Fibroblast of lung (primary cell): ENCODE measurements around the gene TUFT1. TPM values are rescaled to one million over a fixed set of nuclear protein-coding genes. Genes with fewer than 3 reads are reported as not detected.
"Not testable (repeated sequence)": the region's sequence is repeated elsewhere in the genome, so short reads cannot be mapped to it uniquely, and the experiment has no call there.

ENCODE experiments used
- DNase-seq, 2 donors: peaks; one replicate each; pipeline versions ENCODE4 v3.0.0 to v3.0.0-alpha.2; 2010; ENCODE audit warnings: low read depth in 2 of 2
- H2AFZ ChIP-seq: 2 replicates; pipeline ENCODE4 v1.5.1; 2012; ENCODE audit warnings: low read length, control low read depth, inconsistent platforms
- H3K27ac ChIP-seq: 2 replicates; pipeline ENCODE4 v1.5.1; 2011; ENCODE audit warnings: low read length, control low read depth; ENCODE audit not compliant: insufficient read depth
- H3K27me3 ChIP-seq: 2 replicates; pipeline ENCODE4 v1.5.1; 2011; ENCODE audit warnings: mild to moderate bottlenecking, low read length; ENCODE audit not compliant: control insufficient read depth, insufficient read depth
- H3K36me3 ChIP-seq: 2 replicates; pipeline ENCODE4 v1.5.1; 2011; ENCODE audit warnings: low read length; ENCODE audit not compliant: control insufficient read depth, insufficient read depth
- H3K4me1 ChIP-seq: 2 replicates; pipeline ENCODE4 v1.5.1; 2011; ENCODE audit warnings: low read length; ENCODE audit not compliant: control insufficient read depth, insufficient read depth; ENCODE audit errors: extremely low read depth
- H3K4me2 ChIP-seq: 2 replicates; pipeline ENCODE4 v1.5.1; 2011; ENCODE audit warnings: low read length, control low read depth; ENCODE audit not compliant: insufficient read depth; ENCODE audit errors: extremely low read depth
- H3K4me3 ChIP-seq, 4 experiments: fragments of 200-600 bp in 1 of 4; sonication (generic) in 1 of 4; replicated peaks in 1 of 4; 2 replicates each; pipeline ENCODE4 v1.5.1; 2011 to 2016; ENCODE audit warnings: low read length in 4 of 4, low read depth in 3 of 4, mild to moderate bottlenecking in 3 of 4, control low read depth in 2 of 4, inconsistent platforms in 1 of 4, mixed read lengths in 1 of 4; ENCODE audit not compliant: insufficient read depth in 1 of 4; ENCODE audit errors: control extremely low read depth in 1 of 4
- H3K79me2 ChIP-seq: 2 replicates; pipeline ENCODE4 v1.5.1; 2012; ENCODE audit warnings: mild to moderate bottlenecking, low read length, inconsistent platforms; ENCODE audit not compliant: control insufficient read depth, insufficient read depth
- H3K9ac ChIP-seq: 2 replicates; pipeline ENCODE4 v1.5.1; 2011; ENCODE audit warnings: mild to moderate bottlenecking, low read length, control low read depth; ENCODE audit not compliant: insufficient read depth
- H3K9me3 ChIP-seq: 2 replicates; pipeline ENCODE4 v1.5.1; 2012; ENCODE audit warnings: low read depth, low read length; ENCODE audit not compliant: control insufficient read depth, insufficient read depth
- H4K20me1 ChIP-seq: 2 replicates; pipeline ENCODE4 v1.5.1; 2011; ENCODE audit warnings: low read length; ENCODE audit not compliant: control insufficient read depth, insufficient read depth; ENCODE audit errors: extremely low read depth
- CTCF ChIP-seq, 2 donors: IDR thresholded peaks in 1 of 2; conservative IDR thresholded peaks in 1 of 2; 1 replicate in 1 of 2; 2 replicates in 1 of 2; pipeline ENCODE4 v1.5.1; 2011 to 2012; ENCODE audit warnings: low read length in 2 of 2, control low read depth in 1 of 2, inconsistent platforms in 1 of 2, low read depth in 1 of 2, mild to moderate bottlenecking in 1 of 2
- EZH2 ChIP-seq: IDR thresholded peaks from 2 replicates; pipeline ENCODE4 v1.5.1; 2012; ENCODE audit warnings: low read length, control low read depth, mild to moderate bottlenecking; ENCODE audit errors: missing control alignments
- polyA plus RNA-seq, 2 donors: library from polyadenylated mRNA; depleted of rRNA in 1 of 2; stranded (reverse) in 1 of 2; unstranded in 1 of 2; fragments of >200 nt; gene quantifications; 2 replicates each; pipeline ENCODE4 v1.2.1, GENCODE V29; 2011 to 2012; ENCODE audit warnings: missing spikeins in 1 of 2
- total RNA-seq: library from RNA; depleted of rRNA; stranded (reverse); fragments of >200 nt; gene quantifications from 2 replicates; pipeline ENCODE4 v1.2.1, GENCODE V29; 2014

TUFT1 gene
- total and polyA plus RNA-seq, 2 donors (not counting 1 experiment from before 2014, with no cell fraction given): 18.2 to 24.7 TPM

GRCh38 chr1:151594143-151594625 lies 54.1 kb downstream of the TUFT1 start:
- Histone ChIP-seq H3K4me3 (peak overlapping the region in 1 of 4 experiments; percentile 27), H3K36me3 (no peaks in the 10 kb centered on the region), H3K4me2 (no peak overlapping the region), H3K79me2 (no peaks in the 10 kb centered on the region), H4K20me1 (no peaks in the 10 kb centered on the region), H3K9me3 (no peaks in the 10 kb centered on the region), H3K27ac (no peak overlapping the region), H3K27me3 (peaks cover 4% of the 10 kb centered on the region), H3K9ac (no peak overlapping the region), H3K4me1 (no peaks in the 10 kb centered on the region), H2AFZ (no peak overlapping the region)
- TF ChIP-seq CTCF (conservative IDR thresholded peaks at IDR 0.05 in 1 of 2, IDR thresholded peaks at IDR 0.05 in 1 of 2; ENCODE audit: low read depth in 1 of 2, low read length in 2 of 2): peak; percentile 88 to 92
- TF ChIP-seq EZH2: no peak
- peak; percentile 38 to 47 for DNase-seq

DNA sequence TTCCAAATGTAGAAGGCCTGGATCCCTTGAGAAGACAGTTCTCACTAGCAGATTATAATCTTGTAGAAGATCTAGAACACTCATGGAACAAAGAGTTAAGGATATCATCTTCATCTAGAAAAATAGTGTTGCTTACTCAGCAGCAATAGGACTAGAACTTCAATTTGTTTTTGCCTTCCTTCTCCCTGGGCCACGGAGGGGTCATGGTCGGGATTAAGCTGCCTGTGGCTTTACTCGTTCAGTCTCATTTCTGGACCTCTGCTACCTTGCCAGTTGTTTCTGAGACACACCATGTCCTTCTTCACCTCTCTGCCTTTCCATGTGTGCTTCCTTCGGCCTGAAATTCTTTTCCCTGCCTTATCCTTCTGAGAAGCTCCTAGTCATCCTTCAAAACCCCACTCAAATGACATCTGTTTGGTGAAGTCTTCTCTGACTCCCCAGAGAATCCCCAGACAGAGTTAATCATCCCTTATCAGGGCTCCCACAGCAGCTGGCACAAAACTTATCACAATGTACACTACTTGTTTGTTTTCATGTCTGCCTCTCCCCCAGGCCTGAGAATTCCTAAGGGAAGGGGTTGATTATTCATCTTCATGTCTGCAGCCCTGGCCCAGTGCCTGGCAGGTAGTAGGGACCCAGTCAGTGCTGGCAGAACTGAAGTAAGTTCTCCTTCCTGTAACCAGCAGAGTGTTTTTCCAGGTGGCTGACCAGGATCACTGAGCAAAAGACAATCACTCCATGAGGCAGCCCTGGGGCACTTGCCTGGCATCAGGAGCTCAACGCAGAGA lies 56.3 kb downstream of the TUFT1 start:
- no peak overlapping the region for H2AFZ ChIP-seq
- no peaks in the 10 kb centered on the region for H4K20me1 ChIP-seq
- no peak for TF ChIP-seq EZH2
- TF ChIP-seq CTCF (conservative IDR thresholded peaks at IDR 0.05 in 1 of 2, IDR thresholded peaks at IDR 0.05 in 1 of 2; ENCODE audit: low read depth in 1 of 2, low read length in 2 of 2): no peak
- no peaks in the 10 kb centered on the region for H3K79me2 ChIP-seq
- peaks cover 4% of the 10 kb centered on the region for H3K27me3 ChIP-seq
- H3K4me2 ChIP-seq: no peak overlapping the region
- H3K36me3 ChIP-seq: no peaks in the 10 kb centered on the region
- H3K4me1 ChIP-seq: no peaks in the 10 kb centered on the region
- H3K4me3 ChIP-seq: no peak overlapping the region
- no peaks in the 10 kb centered on the region for H3K9me3 ChIP-seq
- peak in 1 of 2 donors; percentile 77 for DNase-seq
- no peak overlapping the region for H3K9ac ChIP-seq
- H3K27ac ChIP-seq: no peak overlapping the region

GRCh38 chr1:151602550-151602949 lies 62.4 kb downstream of the TUFT1 start:
- not testable (repeated sequence) for H3K36me3 ChIP-seq, H3K27ac ChIP-seq, H3K4me2 ChIP-seq, H3K9ac ChIP-seq, H2AFZ ChIP-seq, H4K20me1 ChIP-seq, H3K9me3 ChIP-seq, H3K4me1 ChIP-seq, DNase-seq, H3K4me3 ChIP-seq, H3K79me2 ChIP-seq, H3K27me3 ChIP-seq
